HS-5 (cell line): Measurements from ENCODE around the gene FAM221B.

Source experiments
- DNase-seq: peaks from one replicate; pipeline ENCODE4 v3.0.0-alpha.2; 2012; ENCODE audit warnings: low read depth

The FAM221B gene

DNA sequence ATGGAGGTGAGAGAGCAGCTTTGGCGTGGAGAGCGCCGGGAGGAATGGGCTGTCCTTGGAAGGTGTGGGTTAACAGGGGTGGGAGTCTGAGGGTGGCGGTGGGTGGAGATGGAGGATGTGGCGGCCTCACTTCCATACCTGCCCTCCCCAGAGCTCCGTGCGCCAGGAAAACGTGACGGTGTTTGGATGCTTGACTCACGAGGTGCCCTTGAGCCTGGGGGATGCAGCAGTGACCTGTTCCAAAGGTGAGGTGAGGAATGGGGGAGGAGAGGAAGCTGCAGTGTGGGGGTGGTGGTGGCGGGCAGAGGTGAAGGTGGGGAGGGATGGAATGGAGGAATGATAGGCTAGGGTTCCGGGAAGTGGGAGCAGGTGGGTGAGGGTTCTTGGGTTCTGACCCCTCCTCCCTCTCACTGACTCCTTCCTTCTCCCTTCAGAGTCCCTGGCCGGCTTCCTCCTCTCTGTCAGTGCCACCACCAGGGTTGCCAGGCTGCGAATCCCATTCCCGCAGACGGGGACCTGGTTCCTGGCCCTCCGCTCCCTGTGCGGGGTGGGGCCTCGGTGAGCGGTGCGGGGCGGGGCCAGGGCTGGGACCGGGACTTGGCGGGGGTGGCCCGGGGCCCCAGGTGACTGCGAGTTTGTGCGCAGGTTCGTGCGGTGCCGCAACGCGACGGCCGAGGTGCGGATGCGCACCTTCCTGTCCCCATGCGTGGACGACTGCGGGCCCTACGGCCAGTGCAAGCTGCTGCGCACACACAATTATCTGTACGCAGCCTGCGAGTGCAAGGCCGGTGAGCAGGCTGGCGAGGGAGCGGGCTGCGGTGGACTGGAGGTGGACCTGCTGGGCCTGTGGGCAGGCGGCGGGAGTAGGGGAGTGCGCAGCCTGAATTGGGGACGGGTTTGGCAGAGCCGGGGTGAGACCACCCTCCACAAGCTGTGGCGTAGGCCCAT lies 17.6 kb upstream of the FAM221B start:
- DNase-seq: no peak

DNA sequence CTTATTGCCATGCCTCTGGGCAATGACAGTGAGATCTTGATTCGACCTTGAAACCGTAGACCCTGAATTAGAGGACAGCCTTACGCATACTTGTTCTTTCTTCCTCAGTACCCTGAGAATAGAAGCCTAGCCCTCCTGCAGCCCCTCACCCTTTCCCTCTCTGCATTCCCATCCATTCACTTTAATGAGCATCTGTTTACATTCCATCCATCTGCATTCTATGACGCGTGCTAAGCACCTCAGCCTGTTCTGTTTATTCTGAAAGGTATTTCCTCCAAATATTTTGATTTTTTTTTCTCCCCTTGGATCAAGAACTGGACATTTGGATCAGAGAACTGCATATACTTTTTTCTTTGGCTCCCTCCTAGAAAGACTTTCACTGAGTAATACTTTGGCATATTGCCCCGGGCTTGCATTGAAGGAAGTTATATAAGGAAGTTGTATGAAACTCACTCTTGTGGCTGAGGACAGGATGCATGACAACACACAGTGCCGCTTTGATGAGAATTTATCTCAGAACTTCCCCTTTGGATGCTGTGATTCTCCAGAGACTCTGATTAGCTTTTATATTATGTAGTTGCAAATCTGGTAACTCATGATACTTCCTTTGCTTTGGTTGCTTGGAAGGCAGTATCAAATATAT lies 16.2 kb upstream of the FAM221B start:
- DNase-seq: peak; percentile 89

DNA sequence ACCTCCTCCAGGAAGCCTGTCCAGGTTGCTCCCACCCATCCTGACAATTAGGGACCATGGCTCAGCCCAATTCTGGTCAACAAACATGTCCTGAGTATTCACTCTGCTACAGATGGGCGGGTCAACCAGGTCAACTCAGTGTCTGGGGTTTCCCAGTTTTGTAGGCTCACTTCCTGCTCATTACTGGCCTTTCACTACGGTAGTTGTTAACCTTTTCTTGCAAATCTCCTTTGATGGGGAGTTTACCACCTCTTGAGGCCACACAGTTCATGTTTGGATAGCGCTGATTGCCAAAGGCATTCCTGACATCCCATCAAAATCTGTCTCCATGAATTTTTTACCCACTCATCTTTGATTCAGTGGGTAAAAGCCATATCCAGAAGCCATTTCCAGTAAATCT lies 14.3 kb upstream of the FAM221B start:
- DNase-seq: no peak

DNA sequence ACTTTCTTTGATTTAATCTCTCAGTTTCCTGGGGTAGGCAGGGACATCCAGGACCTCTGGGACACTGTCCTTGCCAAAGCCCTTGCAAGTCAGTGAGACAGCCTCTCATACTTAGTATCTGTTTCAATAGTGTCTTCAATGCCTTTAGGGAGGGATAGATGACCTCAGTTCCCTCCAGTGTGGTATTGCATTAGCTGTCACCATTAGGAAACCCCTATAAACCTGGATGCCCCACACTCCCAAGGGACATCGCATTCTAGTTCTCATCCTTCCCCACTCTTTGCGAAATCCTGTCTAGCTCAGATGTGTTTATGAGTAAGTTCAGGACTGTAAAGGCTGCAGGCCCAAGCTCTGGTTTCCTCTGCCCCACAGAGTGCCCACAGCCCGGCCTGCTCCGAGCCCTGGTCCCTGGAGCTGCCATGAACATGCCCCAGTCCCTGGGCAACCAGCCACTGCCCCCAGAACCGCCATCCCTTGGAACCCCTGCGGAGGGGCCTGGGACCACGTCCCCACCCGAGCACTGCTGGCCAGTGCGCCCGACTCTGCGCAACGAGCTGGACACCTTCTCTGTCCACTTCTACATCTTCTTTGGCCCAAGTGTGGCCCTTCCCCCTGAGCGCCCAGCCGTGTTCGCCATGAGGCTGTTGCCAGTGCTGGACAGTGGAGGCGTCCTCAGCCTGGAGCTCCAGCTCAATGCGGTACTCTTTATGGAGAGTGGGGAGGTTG lies 13.7 kb upstream of the FAM221B start:
- DNase-seq: no peak

- DNase-seq: no peak
Measured at GRCh38 chr9:35841645-35841900, 13.0 kb upstream of the FAM221B start.

DNA sequence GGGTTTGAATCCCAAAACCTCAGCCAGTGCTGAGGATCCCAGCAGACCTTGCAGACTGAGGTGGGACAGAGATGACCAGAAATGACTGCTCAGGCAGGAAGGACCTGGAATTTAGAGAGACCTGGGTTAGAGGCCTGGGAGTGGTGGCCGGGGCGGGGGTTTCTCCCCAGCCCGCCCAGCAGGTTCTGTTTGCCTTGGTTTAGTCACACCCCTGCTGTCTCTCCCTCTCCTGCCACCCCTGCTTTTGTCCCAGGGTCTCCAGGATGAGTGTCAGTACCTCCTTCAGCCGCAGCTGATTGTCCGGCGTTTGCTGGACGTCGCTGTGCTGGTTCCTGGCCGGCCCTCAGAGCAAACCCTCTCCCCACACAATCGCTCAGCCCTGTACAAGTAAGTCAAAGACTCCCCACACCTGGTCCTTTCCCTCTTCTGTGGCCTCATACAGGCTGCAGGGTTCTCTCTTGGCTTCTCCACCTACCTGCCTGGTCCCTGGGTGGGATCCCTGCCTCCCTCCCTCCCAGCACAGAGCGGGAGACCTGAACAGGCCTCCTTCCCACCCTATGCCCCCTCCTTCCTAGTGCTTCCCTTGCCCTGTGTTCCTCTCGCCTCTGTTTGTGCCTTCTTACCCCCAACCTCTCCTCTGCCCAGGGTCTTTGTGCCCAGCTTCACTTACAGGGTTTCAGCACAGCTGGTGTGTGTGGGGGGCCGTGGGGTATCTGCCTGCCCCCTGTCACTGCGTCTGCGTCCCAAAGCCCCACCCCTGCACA lies 12.5 kb upstream of the FAM221B start:
- DNase-seq: no peak

DNA sequence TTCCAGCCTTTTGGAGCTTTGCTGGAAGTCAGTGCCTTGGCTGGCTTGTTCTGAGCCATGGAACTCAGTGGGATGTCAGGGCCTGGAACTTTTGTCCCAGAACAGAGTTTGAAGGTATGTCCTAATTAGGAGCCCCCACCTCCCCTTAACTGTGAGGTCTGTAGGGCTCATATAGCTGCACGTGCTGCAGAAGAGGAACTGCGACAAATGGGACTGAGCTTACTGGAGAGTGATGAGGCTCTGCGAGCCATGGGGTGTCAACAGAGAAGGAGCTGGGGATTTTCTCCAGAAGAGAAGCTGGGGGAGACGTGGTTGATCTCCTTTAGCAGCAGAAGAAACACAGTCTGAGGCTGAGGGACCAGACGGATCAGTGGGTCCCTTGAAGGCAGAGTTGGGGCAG lies 11.4 kb upstream of the FAM221B start:
- no peak for DNase-seq

- DNase-seq: no peak
Measured at GRCh38 chr9:35836595-35836994, 8.1 kb upstream of the FAM221B start.

DNA sequence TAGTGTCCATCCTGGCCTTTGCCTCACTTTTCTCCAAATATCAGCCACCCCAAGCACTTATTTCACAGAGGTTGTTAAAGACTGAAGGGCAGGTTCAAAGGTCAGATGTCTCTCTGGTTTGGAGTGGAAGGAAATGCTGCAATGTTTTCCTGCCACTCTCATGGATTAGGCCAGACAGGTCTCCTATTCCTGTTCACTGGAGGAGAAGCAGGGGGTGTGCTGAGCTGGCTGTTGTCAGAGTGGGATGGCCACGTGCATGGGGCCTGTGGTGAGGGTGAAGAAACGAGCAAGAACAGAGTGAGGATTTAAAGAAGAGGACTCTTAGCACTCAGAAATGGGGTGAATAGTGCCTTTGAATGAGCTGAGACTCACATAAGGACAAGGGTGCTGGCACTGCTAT lies 7.2 kb upstream of the FAM221B start:
- no peak for DNase-seq

DNA sequence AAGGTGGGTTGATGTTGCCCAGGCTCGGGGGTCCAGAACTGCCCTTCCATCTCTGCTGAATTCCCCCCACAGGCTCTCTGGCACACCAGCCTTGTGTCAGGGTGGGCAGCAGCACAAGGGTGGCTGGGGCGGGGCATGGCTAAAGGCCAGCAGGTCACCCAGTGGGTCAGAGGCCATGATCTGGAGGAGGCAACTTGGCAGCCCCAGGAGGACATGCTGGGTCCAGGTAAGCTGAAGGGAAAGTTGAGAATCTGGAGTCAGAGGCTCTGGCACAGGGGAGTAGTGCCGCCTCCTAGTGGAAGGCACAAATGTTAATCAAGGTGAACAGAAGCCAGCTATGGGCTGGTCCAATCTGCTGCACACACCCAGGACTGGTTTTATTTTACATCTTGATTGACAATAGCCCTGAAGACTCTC lies 6.7 kb upstream of the FAM221B start:
- no peak for DNase-seq

- no peak for DNase-seq
Measured at GRCh38 chr9:35834260-35835215, 6.0 kb upstream of the FAM221B start.

DNA sequence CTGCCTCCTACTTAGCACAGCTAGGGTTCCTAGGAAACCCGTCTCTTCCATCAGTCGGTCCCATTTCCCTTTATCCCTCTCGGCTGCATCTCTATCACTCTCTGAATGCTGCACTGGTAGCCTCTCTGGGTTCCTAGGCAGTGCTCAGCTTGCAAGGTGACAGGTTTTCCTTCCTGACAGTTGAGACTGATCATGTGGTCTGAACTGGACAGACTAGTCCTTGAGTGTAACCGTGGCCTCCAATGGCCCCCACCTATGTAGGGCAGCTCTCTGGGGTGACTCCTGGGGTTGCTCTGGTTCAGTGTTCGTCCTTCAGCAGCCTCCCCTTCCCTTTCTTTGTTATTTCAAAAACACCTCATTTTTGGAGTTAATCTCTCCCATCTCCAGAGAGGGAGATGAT lies 4.3 kb upstream of the FAM221B start:
- DNase-seq: no peak

- DNase-seq: no peak
Measured at GRCh38 chr9:35831040-35831439, 2.5 kb upstream of the FAM221B start.

GRCh38 chr9:35829764-35830096 lies 1.2 kb upstream of the FAM221B start:
- DNase-seq: no peak

GRCh38 chr9:35829084-35829763 lies 692 bp upstream of the FAM221B start, which contains the start of gene TMEM8B:
Gene TMEM8B, plus strand, starts transcription at chr9:35829228. Its CDS starts 220 bp downstream, at chr9:35829448.
- DNase-seq: no peak

GRCh38 chr9:35827486-35827885 lies 1.0 kb downstream of the FAM221B start:
- no peak for DNase-seq

GRCh38 chr9:35826071-35826701 lies 2.3 kb downstream of the FAM221B start:
- no peak for DNase-seq

GRCh38 chr9:35822926-35823325 lies 5.6 kb downstream of the FAM221B start:
- no peak for DNase-seq

DNA sequence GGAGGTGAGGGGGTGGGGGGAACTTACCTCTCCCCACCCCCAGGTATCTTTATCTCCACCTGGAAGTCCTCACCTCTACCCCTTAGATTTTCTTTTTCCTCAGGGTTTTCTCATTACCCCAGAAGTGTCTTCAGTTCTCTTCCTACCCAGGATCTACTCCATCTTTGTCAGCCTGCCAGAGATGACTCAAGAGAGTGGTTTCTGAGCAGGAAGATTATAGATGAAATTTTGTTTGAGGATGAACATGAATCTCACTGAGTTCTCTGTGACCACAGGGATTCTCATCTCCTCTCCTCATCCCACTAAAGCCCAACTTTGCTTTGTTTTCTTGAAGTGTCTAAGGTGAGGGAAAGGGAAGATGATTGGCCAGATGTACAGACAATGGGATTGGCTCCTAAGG lies 8.5 kb downstream of the FAM221B start:
- DNase-seq: no peak

GRCh38 chr9:35818341-35818740 lies 10.2 kb downstream of the FAM221B start:
- DNase-seq: no peak
